Muscle layer of duodenum (tissue), 2 donors: ENCODE data around the gene GNG10.
"Not testable (repeated sequence)": the region's sequence is repeated elsewhere in the genome, so short reads cannot be mapped to it uniquely, and the experiment has no call there.

ENCODE experiments used
- H3K27ac ChIP-seq: one replicate; pipeline ENCODE4 v1.7.0; 2013; ENCODE audit warnings: mild to moderate bottlenecking, low read length
- H3K27me3 ChIP-seq: one replicate; pipeline ENCODE4 v1.7.0; 2013; ENCODE audit warnings: low read depth, mild to moderate bottlenecking, control low read depth, low read length
- H3K36me3 ChIP-seq, 2 donors: one replicate each; pipeline ENCODE4 v1.7.0; 2013; ENCODE audit warnings: low read length in 2 of 2, control low read depth in 1 of 2, mild to moderate bottlenecking in 1 of 2; ENCODE audit not compliant: insufficient read depth in 2 of 2, control insufficient read depth in 1 of 2
- H3K4me1 ChIP-seq, 2 donors: one replicate each; pipeline ENCODE4 v1.7.0; 2013; ENCODE audit warnings: low read length in 2 of 2, mild to moderate bottlenecking in 2 of 2, control low read depth in 1 of 2, moderate library complexity in 1 of 2; ENCODE audit not compliant: insufficient read depth in 2 of 2, control insufficient read depth in 1 of 2
- H3K4me3 ChIP-seq, 2 donors: one replicate each; pipeline ENCODE4 v1.7.0; 2013; ENCODE audit warnings: low read length in 2 of 2, low read depth in 1 of 2, mild to moderate bottlenecking in 1 of 2
- H3K9me3 ChIP-seq, 2 donors: one replicate each; pipeline ENCODE4 v1.7.0; 2013; ENCODE audit warnings: low read length in 2 of 2, control low read depth in 1 of 2, mild to moderate bottlenecking in 1 of 2; ENCODE audit not compliant: control insufficient read depth in 1 of 2
- donor health status: healthy.

Gene GNG10

GRCh38 chr9:111661150-111661801 is at the start of gene GNG10:
TSS of gene GNG10 (plus strand) at chr9:111661605. CDS start at chr9:111661635, 30 bp downstream.
- Histone ChIP-seq H3K27me3 (no peaks in the 10 kb centered on the region), H3K36me3 (peaks cover 0 to 3% of the 10 kb centered on the region in 2 donors), H3K4me3 (peak within 1 kb of the TSS; percentile 82 to 83), H3K27ac (peak within 1 kb of the TSS; percentile 47), H3K9me3 (no peaks in the 10 kb centered on the region), H3K4me1 (peaks cover 0 to 13% of the 10 kb centered on the region in 2 donors)

DNA sequence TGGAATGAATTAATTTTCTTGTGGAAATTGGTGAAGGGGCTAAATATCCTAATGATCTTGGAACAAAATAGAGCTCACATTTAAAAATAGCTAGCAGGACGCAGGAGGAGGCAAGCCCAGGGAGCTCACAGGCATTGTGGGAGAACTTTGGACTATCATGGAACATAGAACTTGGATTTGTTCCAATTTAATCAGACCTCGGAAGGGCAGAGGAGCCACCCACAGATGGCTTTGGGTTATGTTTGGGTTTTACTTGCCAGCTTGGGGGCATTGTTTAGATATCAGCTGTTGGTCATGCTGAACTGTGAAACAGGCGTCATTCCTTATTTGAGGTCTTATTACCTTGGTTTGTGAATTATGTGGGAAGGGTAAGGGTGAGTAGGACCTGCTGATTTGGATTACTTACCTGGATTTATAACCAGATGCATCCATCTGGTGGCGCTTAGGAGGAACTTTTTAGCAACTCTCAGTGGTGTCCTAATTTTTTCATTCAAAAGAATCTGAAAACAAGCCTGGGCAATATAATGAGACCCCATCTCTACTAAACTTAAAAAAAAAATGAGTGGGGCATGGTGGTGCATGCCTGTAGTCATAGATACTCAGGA is 47.9 kb upstream of the GNG10 start:
- no peak overlapping the region for H3K4me3 ChIP-seq
- no peak overlapping the region for H3K27ac ChIP-seq
- H3K9me3 ChIP-seq, result no peaks in the 10 kb centered on the region
- no peaks in the 10 kb centered on the region for H3K27me3 ChIP-seq
- H3K36me3 ChIP-seq, result no peaks in the 10 kb centered on the region
- H3K4me1 ChIP-seq, result no peaks in the 10 kb centered on the region

DNA sequence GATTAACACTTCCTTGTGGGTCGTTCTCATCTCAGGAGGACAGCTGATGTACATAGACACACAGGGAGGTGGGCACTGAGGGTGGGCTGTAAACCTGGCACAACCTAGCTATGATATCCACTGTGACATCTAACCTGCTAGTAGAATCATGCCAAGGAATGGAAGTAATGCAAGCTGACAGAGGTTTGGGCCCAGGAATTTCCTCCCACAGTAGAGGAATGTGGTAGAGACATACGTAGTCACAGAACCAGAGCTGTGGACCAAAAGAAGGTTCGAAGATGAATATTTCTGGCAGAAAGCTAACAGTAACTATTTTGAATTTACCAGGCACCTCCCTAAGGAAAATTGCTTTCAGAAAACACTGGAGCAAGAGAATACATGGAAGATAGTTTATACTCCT is 45.5 kb upstream of the GNG10 start:
- no peaks in the 10 kb centered on the region for H3K9me3 ChIP-seq
- no peaks in the 10 kb centered on the region for H3K36me3 ChIP-seq
- H3K4me3 ChIP-seq, result no peak overlapping the region
- no peaks in the 10 kb centered on the region for H3K27me3 ChIP-seq
- no peaks in the 10 kb centered on the region for H3K4me1 ChIP-seq
- H3K27ac ChIP-seq, result no peak overlapping the region

GRCh38 chr9:111617349-111617748 is 44.1 kb upstream of the GNG10 start:
- H3K9me3 ChIP-seq, H3K4me1 ChIP-seq, H3K27ac ChIP-seq, H3K36me3 ChIP-seq, H3K4me3 ChIP-seq, H3K27me3 ChIP-seq: not testable (repeated sequence)

- no peak overlapping the region for H3K4me3 ChIP-seq
- no peaks in the 10 kb centered on the region for H3K9me3 ChIP-seq
- no peaks in the 10 kb centered on the region for H3K36me3 ChIP-seq
- no peaks in the 10 kb centered on the region for H3K27me3 ChIP-seq
- H3K27ac ChIP-seq, result no peak overlapping the region
- H3K4me1 ChIP-seq, result no peaks in the 10 kb centered on the region
These were observed 39.4 kb upstream of the GNG10 start for GRCh38 chr9:111621895-111622480.

DNA sequence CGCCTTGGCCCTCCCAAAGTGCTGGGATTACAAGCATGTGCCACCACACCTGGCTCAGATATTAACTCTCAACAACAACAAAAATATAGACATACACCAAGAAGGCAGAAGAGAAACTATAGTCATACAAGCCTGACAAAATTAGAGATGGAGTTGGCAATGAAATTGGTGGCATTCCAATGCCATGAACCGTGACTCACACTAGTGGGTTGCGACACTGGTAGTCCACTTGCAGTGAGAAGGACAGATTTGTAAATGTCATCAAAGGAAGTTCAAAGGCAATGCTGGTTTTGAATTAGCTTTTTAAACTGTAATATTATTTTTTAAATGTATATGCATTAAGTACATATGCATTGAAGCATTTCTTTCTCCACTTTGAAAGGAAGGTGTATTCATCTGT is 38.8 kb upstream of the GNG10 start:
- H3K4me1 ChIP-seq, result no peaks in the 10 kb centered on the region
- H3K27ac ChIP-seq, result no peak overlapping the region
- H3K4me3 ChIP-seq, result no peak overlapping the region

GRCh38 chr9:111627260-111627963 is 34.0 kb upstream of the GNG10 start:
- peaks cover 4 to 12% of the 10 kb centered on the region in 2 donors for H3K4me1 ChIP-seq
- H3K9me3 ChIP-seq, result no peaks in the 10 kb centered on the region
- H3K36me3 ChIP-seq, result no peaks in the 10 kb centered on the region
- no peak overlapping the region for H3K4me3 ChIP-seq
- H3K27ac ChIP-seq, result no peak overlapping the region
- H3K27me3 ChIP-seq, result no peaks in the 10 kb centered on the region

More for the DNA sequence above, 38.8 kb upstream of the GNG10 start:
- Histone ChIP-seq H3K27me3 (no peaks in the 10 kb centered on the region), H3K36me3 (no peaks in the 10 kb centered on the region), H3K9me3 (no peaks in the 10 kb centered on the region)

GRCh38 chr9:111628411-111628810 is 33.0 kb upstream of the GNG10 start:
- Histone ChIP-seq H3K4me1 (peaks cover 4 to 21% of the 10 kb centered on the region in 2 donors), H3K27me3 (no peaks in the 10 kb centered on the region), H3K9me3 (no peaks in the 10 kb centered on the region), H3K27ac (no peak overlapping the region), H3K4me3 (no peak overlapping the region), H3K36me3 (no peaks in the 10 kb centered on the region)

DNA sequence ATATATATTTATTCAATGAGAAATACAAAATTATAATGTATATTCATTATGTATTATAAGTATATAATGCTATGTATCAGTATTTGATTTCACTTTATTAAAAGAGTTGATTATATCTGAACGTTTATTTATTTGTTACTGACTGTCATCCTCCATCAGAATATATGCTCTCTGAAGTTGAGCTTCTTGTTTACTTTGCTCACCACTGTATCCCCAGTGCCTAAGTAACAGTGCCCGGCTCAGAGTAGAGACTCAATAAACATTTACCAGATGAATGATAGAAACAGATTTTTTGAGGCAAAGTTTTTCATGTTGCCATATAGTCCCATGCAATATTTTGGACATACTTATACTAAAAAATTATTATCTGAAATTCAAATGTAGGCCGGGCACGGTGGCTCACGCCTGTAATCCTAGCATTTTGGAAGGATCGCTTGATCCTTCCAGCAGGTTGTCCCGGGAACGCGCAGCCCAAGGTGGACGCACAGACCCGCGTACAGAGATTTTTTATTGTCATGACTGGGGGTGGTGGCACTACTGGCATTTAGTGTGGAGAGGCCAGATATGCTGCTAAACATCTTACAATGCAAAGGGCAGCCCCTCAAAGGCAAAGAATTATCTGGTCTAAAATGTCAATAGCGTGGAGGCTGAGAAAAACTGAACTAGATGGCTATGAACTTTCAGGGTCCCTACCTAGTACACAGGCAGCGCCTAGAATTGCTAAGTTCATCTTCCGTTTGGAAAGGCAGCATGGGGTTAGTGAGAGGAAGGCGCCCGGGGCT is 31.0 kb upstream of the GNG10 start:
- Histone ChIP-seq H3K27ac (peak overlapping the region; percentile 48), H3K4me1 (peaks cover 4 to 21% of the 10 kb centered on the region in 2 donors), H3K9me3 (no peaks in the 10 kb centered on the region), H3K36me3 (no peaks in the 10 kb centered on the region), H3K4me3 (peak overlapping the region; percentile 91 to 92), H3K27me3 (no peaks in the 10 kb centered on the region)

DNA sequence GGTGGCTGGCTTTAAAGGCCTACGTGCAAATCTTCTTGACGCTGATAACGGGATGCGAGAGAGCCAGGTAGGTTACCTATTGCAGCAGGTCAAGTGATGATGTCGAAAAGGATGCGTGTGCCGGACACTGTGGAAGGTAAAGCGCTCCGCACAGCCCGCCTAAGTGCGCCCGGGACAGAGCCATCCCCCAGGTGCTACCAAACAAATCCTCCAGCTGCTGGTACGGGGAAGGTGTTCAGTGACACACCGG is 30.5 kb upstream of the GNG10 start:
- peak overlapping the region; percentile 91 to 92 for H3K4me3 ChIP-seq

More for the DNA sequence above, 30.5 kb upstream of the GNG10 start:
- Histone ChIP-seq H3K36me3 (no peaks in the 10 kb centered on the region), H3K4me1 (peaks cover 4 to 21% of the 10 kb centered on the region in 2 donors), H3K27ac (peak overlapping the region; percentile 48), H3K27me3 (no peaks in the 10 kb centered on the region), H3K9me3 (no peaks in the 10 kb centered on the region)
